ENCODE measurements around the gene CPN2. TPM values are rescaled to one million over a fixed set of nuclear protein-coding genes. Genes with fewer than 3 reads are reported as not detected.

The CPN2 gene
- total RNA-seq, 4 donors from 2014 or later: 0.14 TPM; not detected in 3

GRCh38 chr3:194389269-194389668, 38.1 kb upstream of the CPN2 start:
- in situ Hi-C loops (cut with MboI; ENCODE audit: low pct_ligation_motif_present in 1 of 4, low pct_unique_long_range_greater_than_20kb in 1 of 4, low sequenced_read_pairs in 3 of 4) (no loop called here), intact Hi-C loops (cut with DNase I; ENCODE audit: low total_unique reads) (no loop called here)
- WGBS, 2 donors (ENCODE audit: low coverage in 1 of 2): 79% methylated on average over 8 of the region's 8 CpGs; no CpG with 5 or more reads in 1 of the 2 donors
- H3K27ac ChIP-seq: no peak overlapping the region
- H3K36me3 ChIP-seq: no peaks in the 10 kb centered on the region
- peaks cover 0 to 5% (median 0%) of the 10 kb centered on the region in 4 donors for H3K4me1 ChIP-seq
- no peak overlapping the region for H3K4me3 ChIP-seq
- no peaks in the 10 kb centered on the region for H3K27me3 ChIP-seq
- H3K9me3 ChIP-seq: peaks cover 0 to 6% of the 10 kb centered on the region in 2 donors
- no peak for TF ChIP-seq POLR2AphosphoS5 (IDR thresholded peaks at IDR 0.05)
- TF ChIP-seq POLR2A (IDR thresholded peaks at IDR 0.05): no peak
- TF ChIP-seq EP300 (IDR thresholded peaks at IDR 0.05; ENCODE audit: low read depth): no peak
- no peak for TF ChIP-seq CTCF (IDR thresholded peaks at IDR 0.05)
- no peak for DNase-seq

GRCh38 chr3:194387926-194388418, 36.8 kb upstream of the CPN2 start:
- Histone ChIP-seq H3K36me3 (no peaks in the 10 kb centered on the region), H3K4me3 (no peak overlapping the region), H3K27me3 (no peaks in the 10 kb centered on the region), H3K27ac (no peak overlapping the region), H3K9me3 (peaks cover 0 to 6% of the 10 kb centered on the region in 2 donors), H3K4me1 (peaks cover 0 to 4% (median 0%) of the 10 kb centered on the region in 4 donors)
- intact Hi-C loops (cut with DNase I; ENCODE audit: low total_unique reads) (no loop called here), in situ Hi-C loops (cut with MboI; ENCODE audit: low pct_ligation_motif_present in 1 of 4, low pct_unique_long_range_greater_than_20kb in 1 of 4, low sequenced_read_pairs in 3 of 4) (no loop called here)
- no peak for DNase-seq
- no peak for TF ChIP-seq CTCF (IDR thresholded peaks at IDR 0.05)
- no peak for TF ChIP-seq EP300 (IDR thresholded peaks at IDR 0.05; ENCODE audit: low read depth)
- TF ChIP-seq POLR2A (IDR thresholded peaks at IDR 0.05): no peak
- TF ChIP-seq POLR2AphosphoS5 (IDR thresholded peaks at IDR 0.05): no peak
- WGBS, 2 donors (ENCODE audit: low coverage in 1 of 2): 90 to 93% methylated on average over 5 to 8 of the region's 8 CpGs

GRCh38 chr3:194387276-194387675, 36.1 kb upstream of the CPN2 start:
- H3K27ac ChIP-seq: no peak overlapping the region
- 80 to 92% methylated on average over 1 to 6 of the region's 6 CpGs for WGBS, 2 donors (ENCODE audit: low coverage in 1 of 2)
- no peaks in the 10 kb centered on the region for H3K4me1 ChIP-seq
- intact Hi-C loops (cut with DNase I; ENCODE audit: low total_unique reads) (no loop called here), in situ Hi-C loops (cut with MboI; ENCODE audit: low pct_ligation_motif_present in 1 of 4, low pct_unique_long_range_greater_than_20kb in 1 of 4, low sequenced_read_pairs in 3 of 4) (no loop called here)
- H3K4me3 ChIP-seq: no peak overlapping the region
- no peak for DNase-seq
- peaks cover 0 to 6% of the 10 kb centered on the region in 2 donors for H3K9me3 ChIP-seq
- TF ChIP-seq POLR2A (IDR thresholded peaks at IDR 0.05) (no peak), CTCF (IDR thresholded peaks at IDR 0.05) (no peak), POLR2AphosphoS5 (IDR thresholded peaks at IDR 0.05) (no peak), EP300 (IDR thresholded peaks at IDR 0.05; ENCODE audit: low read depth) (no peak)
- H3K36me3 ChIP-seq: no peaks in the 10 kb centered on the region
- H3K27me3 ChIP-seq: no peaks in the 10 kb centered on the region

GRCh38 chr3:194386648-194387047, 35.5 kb upstream of the CPN2 start:
- H3K9me3 ChIP-seq: peaks cover 0 to 6% of the 10 kb centered on the region in 2 donors
- H3K27ac ChIP-seq: no peak overlapping the region
- H3K27me3 ChIP-seq: no peaks in the 10 kb centered on the region
- no peaks in the 10 kb centered on the region for H3K4me1 ChIP-seq
- intact Hi-C loops (cut with DNase I; ENCODE audit: low total_unique reads) (no loop called here), in situ Hi-C loops (cut with MboI; ENCODE audit: low pct_ligation_motif_present in 1 of 4, low pct_unique_long_range_greater_than_20kb in 1 of 4, low sequenced_read_pairs in 3 of 4) (no loop called here)
- DNase-seq: no peak
- TF ChIP-seq EP300 (IDR thresholded peaks at IDR 0.05; ENCODE audit: low read depth) (no peak), POLR2A (IDR thresholded peaks at IDR 0.05) (no peak), CTCF (IDR thresholded peaks at IDR 0.05) (no peak), POLR2AphosphoS5 (IDR thresholded peaks at IDR 0.05) (no peak)
- WGBS, 2 donors (ENCODE audit: low coverage in 1 of 2): 48 to 69% methylated on average over 4 to 7 of the region's 7 CpGs
- H3K4me3 ChIP-seq: no peak overlapping the region
- no peaks in the 10 kb centered on the region for H3K36me3 ChIP-seq

All from transverse colon (tissue), 4 donors.